GM10248 (cell line): ENCODE measurements around the gene MBD3.
A peak's percentile ranks its signal among the peaks of the same experiment; 100 is the strongest.

Experiments
- CTCF ChIA-PET: fragments of 300-600 bp; sonication (Branson Sonifier 250); formaldehyde crosslinking; extraction: SDS; loops from one replicate; lab custom pipeline; 2021; ENCODE audit warnings: antibody characterized with exemption; lab: Yijun Ruan, JAX
- POLR2A ChIA-PET: fragments of 350-650 bp; sonication (Branson Sonifier 250); formaldehyde crosslinking; extraction: SDS; loops from one replicate; lab custom pipeline; 2020; ENCODE audit warnings: antibody characterized with exemption; lab: Yijun Ruan, JAX
- DNase-seq: peaks from one replicate; pipeline ENCODE4 v3.0.0; 2012; ENCODE audit errors: extremely low spot score
- CTCF ChIP-seq: IDR thresholded peaks from 2 replicates; pipeline ENCODE4 v1.5.1; 2012; ENCODE audit warnings: mild to moderate bottlenecking, low read depth; ENCODE audit errors: extremely low read depth, missing control alignments, control extremely low read depth

The MBD3 gene

DNA sequence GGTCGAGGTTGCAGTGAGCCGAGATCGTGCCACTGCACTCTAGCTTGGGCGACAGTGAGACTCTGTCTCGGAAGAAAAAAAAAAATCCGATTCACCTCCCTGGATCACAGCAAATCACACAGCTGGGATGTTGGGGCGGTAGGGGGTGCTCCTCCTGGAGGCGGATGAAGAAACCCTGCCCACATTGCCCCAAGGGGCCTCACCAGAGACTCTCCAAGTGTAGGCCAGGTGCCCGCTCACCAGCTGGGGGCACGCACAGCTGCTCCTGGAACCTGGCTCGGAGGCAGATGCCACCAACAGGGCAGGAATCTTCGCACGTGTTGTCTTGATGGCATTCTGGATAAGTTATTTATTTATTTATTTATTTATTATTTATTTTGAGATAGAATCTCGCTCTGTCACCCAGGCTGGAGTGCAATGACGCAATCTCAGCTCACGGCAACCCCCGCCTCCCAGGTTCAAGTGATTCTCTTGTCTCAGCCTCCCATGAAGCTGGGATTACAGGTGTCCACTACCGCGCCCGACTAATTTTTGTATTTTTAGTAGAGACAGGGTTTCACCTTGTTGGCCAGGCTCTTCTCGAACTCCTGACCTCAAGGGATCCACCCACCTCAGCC is 9.5 kb upstream of the MBD3 start:
- no peak for TF ChIP-seq CTCF
- ChIA-PET POLR2A (interaction anchor here (0.6 kb wide), 1 partner anchor 9 kb away, joined by 3 read pairs; no protein-coding TSS in a partner anchor), CTCF (interaction anchor here (1.4 to 1.9 kb wide), 2 partner anchors 9 to 56 kb away, joined by 5 to 6 read pairs; partner anchors contain the start of gene MBD3)
- DNase-seq, result no peak

DNA sequence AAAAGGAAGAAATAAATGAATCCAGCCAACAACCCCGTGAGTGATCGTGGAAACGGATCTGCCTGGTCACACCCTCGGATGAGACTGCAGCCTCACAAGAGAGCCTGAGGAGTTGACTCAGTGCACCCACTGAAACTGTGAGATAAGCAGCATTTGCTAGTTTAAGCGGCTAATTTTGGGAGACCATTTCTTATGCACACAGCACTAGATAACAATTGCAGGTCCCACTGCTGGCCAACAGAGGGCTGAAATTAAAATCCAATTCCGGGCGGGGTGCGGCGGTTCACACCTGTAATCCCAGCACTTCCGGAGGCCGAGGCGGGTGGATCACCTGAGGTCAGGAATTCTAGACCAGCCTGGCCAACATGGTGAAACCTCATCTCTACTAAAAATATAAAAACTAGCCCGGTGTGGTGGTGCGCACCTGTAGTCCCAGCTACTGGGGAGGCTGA is 9.0 kb upstream of the MBD3 start:
- ChIA-PET POLR2A (interaction anchor here (0.6 kb wide), 1 partner anchor 8 kb away, joined by 3 read pairs; no protein-coding TSS in a partner anchor), CTCF (interaction anchor here (0.8 to 1.9 kb wide), 3 partner anchors 9 to 70 kb away, joined by 3 to 6 read pairs (median 5); partner anchors contain the start of gene MBD3)
- no peak for DNase-seq
- TF ChIP-seq CTCF, result no peak

- POLR2A ChIA-PET, result no interaction called here
- TF ChIP-seq CTCF, result no peak
- DNase-seq, result no peak
- CTCF ChIA-PET, result interaction anchor here (0.9 to 3.0 kb wide), 3 partner anchors 11 to 73 kb away, joined by 3 to 10 read pairs (median 3); no protein-coding TSS in a partner anchor
Measured at GRCh38 chr19:1599460-1599846, 6.8 kb upstream of the MBD3 start.

GRCh38 chr19:1598777-1599459 is 6.3 kb upstream of the MBD3 start:
- ChIA-PET POLR2A (no interaction called here), CTCF (interaction anchor here (0.9 to 3.0 kb wide), 3 partner anchors 11 to 73 kb away, joined by 3 to 10 read pairs (median 3); no protein-coding TSS in a partner anchor)
- no peak for DNase-seq
- TF ChIP-seq CTCF, result no peak

DNA sequence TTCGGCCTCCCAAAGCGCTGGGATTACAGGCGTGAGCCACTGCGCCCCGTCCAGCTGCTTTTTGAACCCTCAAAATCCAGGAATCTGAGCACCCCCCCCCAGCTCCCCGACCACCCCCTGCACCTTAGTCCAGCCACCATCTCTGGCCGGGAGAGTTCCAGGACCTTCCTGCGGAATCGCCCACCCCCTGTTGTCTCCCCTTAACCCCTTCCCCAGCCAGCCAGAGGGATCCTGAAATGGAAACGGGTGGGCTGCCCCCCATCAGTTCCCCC is 772 bp upstream of the MBD3 start:
- ChIA-PET CTCF (interaction anchor here (0.9 to 1.5 kb wide), 6 partner anchors 9 to 174 kb away, joined by 3 to 6 read pairs (median 4); no protein-coding TSS in a partner anchor), POLR2A (interaction anchor here (0.6 to 0.7 kb wide), 2 partner anchors 8 to 256 kb away, joined by 3 read pairs; no protein-coding TSS in a partner anchor)
- no peak for DNase-seq
- TF ChIP-seq CTCF, result no peak

DNA sequence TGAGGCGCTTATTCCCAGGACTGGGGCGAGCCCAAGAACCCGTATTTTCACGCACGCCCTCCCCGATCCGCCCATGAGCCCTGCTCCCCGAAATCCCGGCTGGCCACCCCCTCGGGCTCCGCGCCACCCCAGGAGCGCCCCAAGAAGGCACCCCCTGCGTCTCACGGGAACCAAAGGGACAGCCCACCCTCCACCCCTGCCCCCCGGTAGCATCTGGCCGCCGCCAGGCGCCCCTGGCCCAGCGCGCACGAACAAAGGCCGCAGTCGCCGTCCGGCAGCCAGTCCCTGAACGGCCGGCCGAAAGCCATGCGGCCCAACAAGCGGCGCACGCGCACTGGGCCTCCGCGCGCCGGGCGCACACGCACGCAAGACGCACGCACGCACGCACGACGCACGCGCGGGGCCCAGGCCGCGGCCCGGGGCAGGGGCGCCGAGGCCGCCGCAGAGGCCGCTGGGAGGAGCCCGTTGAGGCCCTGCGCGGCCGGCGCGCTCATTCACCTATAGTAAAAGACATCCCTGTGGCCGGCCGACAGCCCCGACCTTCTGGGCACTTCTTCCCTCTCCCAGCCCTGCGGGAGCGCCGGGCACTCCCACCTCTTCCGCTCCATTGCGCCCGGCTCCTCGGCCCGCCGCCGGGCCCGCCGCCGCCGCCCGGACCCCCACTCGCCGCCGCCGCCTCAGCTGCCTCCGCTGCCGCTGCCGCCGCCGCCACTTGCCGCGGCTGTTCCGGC is 476 bp downstream of the MBD3 start:
- DNase-seq, result peak; percentile 97
- TF ChIP-seq CTCF, result no peak
- ChIA-PET CTCF (interaction anchor here (0.9 to 2.7 kb wide), 9 partner anchors 10 to 80 kb away, joined by 3 to 16 read pairs (median 5); no protein-coding TSS in a partner anchor), POLR2A (interaction anchor here (0.5 kb wide), 1 partner anchor 33 kb away, joined by 3 read pairs; no protein-coding TSS in a partner anchor)
